B cell (primary cell): ENCODE measurements around the gene UBAP1L. TPM values are rescaled to one million over a fixed set of nuclear protein-coding genes. Genes with fewer than 3 reads are reported as not detected.

Experiments
- ATAC-seq: fragments of 200-7000 bp; cut with Tn5 transposase; one replicate; pipeline ENCODE4 v1.10.0; 2021; ENCODE audit warnings: low read depth, mild to moderate bottlenecking, moderate number of reproducible peaks, moderate library complexity
- CTCF ChIA-PET: fragments of 350-600 bp; sonication (Branson Sonifier 250); formaldehyde crosslinking; loops from one replicate; lab custom pipeline; 2021; ENCODE audit warnings: antibody characterized with exemption, inconsistent platforms; lab: Charles Lee
- POLR2A ChIA-PET: fragments of 350-600 bp; sonication (Branson Sonifier 250); formaldehyde crosslinking; loops from one replicate; lab custom pipeline; 2021; ENCODE audit warnings: antibody characterized with exemption; lab: Charles Lee
- DNase-seq: peaks from one replicate; pipeline ENCODE4 v3.0.0; 2013
- H2AFZ ChIP-seq: 2 replicates; pipeline ENCODE4 v1.6.1; 2012; ENCODE audit warnings: mild to moderate bottlenecking, low read depth, low read length; ENCODE audit not compliant: insufficient read depth, poor library complexity, severe bottlenecking
- H3K27ac ChIP-seq, 2 donors: 1 replicate in 1 of 2; 2 replicates in 1 of 2; pipeline ENCODE4 v1.5.1; 2012 to 2013; ENCODE audit warnings: low read length in 2 of 2, mild to moderate bottlenecking in 2 of 2, moderate library complexity in 1 of 2
- H3K27me3 ChIP-seq, 4 experiments: fragments of 200-600 bp in 1 of 4; sonication (generic) in 1 of 4; replicated peaks in 1 of 4; 1 replicate in 2 of 4; 2 replicates in 2 of 4; pipeline versions ENCODE4 v1.6.1 to v1.7.0; 2013 to 2016; ENCODE audit warnings: low read length in 3 of 4, mild to moderate bottlenecking in 2 of 4, mixed read lengths in 1 of 4, moderate library complexity in 1 of 4; ENCODE audit not compliant: insufficient read depth in 4 of 4, control insufficient read depth in 3 of 4; ENCODE audit errors: control extremely low read depth in 1 of 4
- H3K36me3 ChIP-seq, 2 experiments: replicated peaks in 1 of 2; 1 replicate in 1 of 2; 2 replicates in 1 of 2; pipeline versions ENCODE4 v1.6.1 to v1.7.1; 2013; ENCODE audit warnings: low read length in 1 of 2; ENCODE audit not compliant: insufficient read depth in 2 of 2, control insufficient read depth in 1 of 2; ENCODE audit errors: control extremely low read depth in 1 of 2, extremely low read depth in 1 of 2
- H3K4me1 ChIP-seq, 2 donors: fragments of 200-600 bp in 1 of 2; sonication (generic) in 1 of 2; 1 replicate in 1 of 2; 2 replicates in 1 of 2; pipeline versions ENCODE4 v1.5.1 to v1.6.1; 2013 to 2017; ENCODE audit warnings: low read length in 2 of 2; ENCODE audit not compliant: control insufficient read depth in 2 of 2, insufficient read depth in 2 of 2
- H3K4me2 ChIP-seq: replicated peaks from 2 replicates; pipeline ENCODE3; 2012; ENCODE audit warnings: mild to moderate bottlenecking, low read depth, low read length; ENCODE audit not compliant: poor library complexity, severe bottlenecking
- H3K4me3 ChIP-seq, 5 experiments: fragments of 200-600 bp in 1 of 5; sonication (generic) in 1 of 5; 1 replicate in 3 of 5; 2 replicates in 2 of 5; pipeline versions ENCODE4 v1.5.1 to v1.7.0; 2011 to 2016; ENCODE audit warnings: low read length in 4 of 5, mild to moderate bottlenecking in 4 of 5, low read depth in 2 of 5, control low read depth in 1 of 5, moderate library complexity in 1 of 5; ENCODE audit not compliant: insufficient read depth in 1 of 5; ENCODE audit errors: control extremely low read depth in 1 of 5, extremely low read depth in 1 of 5
- H3K79me2 ChIP-seq: fragments of 200-600 bp; sonication (generic); one replicate; pipeline ENCODE4 v1.6.0; 2016; ENCODE audit warnings: low read length; ENCODE audit not compliant: control insufficient read depth, insufficient read depth
- H3K9ac ChIP-seq: fragments of 200-600 bp; sonication (generic); 2 replicates; pipeline ENCODE4 v1.6.1; 2017; ENCODE audit warnings: mild to moderate bottlenecking, low read length, moderate library complexity
- H3K9me3 ChIP-seq, 3 donors: one replicate each; pipeline versions ENCODE4 v1.6.1 to v1.7.1; 2013; ENCODE audit warnings: low read length in 2 of 3; ENCODE audit not compliant: control insufficient read depth in 2 of 3, insufficient read depth in 1 of 3; ENCODE audit errors: control extremely low read depth in 1 of 3
- H4K20me1 ChIP-seq: 2 replicates; pipeline ENCODE4 v1.6.0; 2012; ENCODE audit warnings: mild to moderate bottlenecking, low read length; ENCODE audit not compliant: insufficient read depth, control insufficient read depth, poor library complexity, severe bottlenecking
- H3K27ac Mint-ChIP-seq: one replicate; pipeline ENCODE4 v1.8.0; 2021; ENCODE audit warnings: mixed read lengths
- H3K27me3 Mint-ChIP-seq: one replicate; pipeline ENCODE4 v1.8.0; 2021; ENCODE audit warnings: mixed read lengths
- H3K4me1 Mint-ChIP-seq: one replicate; pipeline ENCODE4 v1.8.0; 2021; ENCODE audit warnings: mixed read lengths
- H3K4me3 Mint-ChIP-seq: one replicate; pipeline ENCODE4 v1.8.0; 2021; ENCODE audit warnings: mixed read lengths
- H3K9me3 Mint-ChIP-seq: one replicate; pipeline ENCODE4 v1.8.0; 2022; ENCODE audit warnings: mixed read lengths; ENCODE audit not compliant: insufficient read depth
- CTCF ChIP-seq: fragments of 200-600 bp; IDR thresholded peaks from one replicate; pipeline ENCODE4 v1.8.0; 2022; ENCODE audit warnings: antibody characterized with exemption, mild to moderate bottlenecking
- EZH2 ChIP-seq: IDR thresholded peaks from 2 replicates; pipeline ENCODE4 v1.6.1; 2012; ENCODE audit warnings: borderline replicate concordance, low read depth, mild to moderate bottlenecking, moderate library complexity, low read length; ENCODE audit not compliant: insufficient read depth, poor library complexity, severe bottlenecking
- WGBS: methylation state at CpG from one replicate; pipeline ENCODE4 v1.1.5; 2013; ENCODE audit warnings: missing lambda C conversion rate; ENCODE audit not compliant: insufficient coverage; 5-methylcytosine and 5-hydroxymethylcytosine counted together
- intact Hi-C: fragments of 100-400 bp; cut with micrococcal nuclease; formaldehyde crosslinking; loops from one replicate; pipeline ENCODE4 v1.10.0; 2022
- polyA plus RNA-seq: library from polyadenylated mRNA; depleted of rRNA; stranded (reverse); fragments of >200 nt; gene quantifications from 2 replicates; pipeline ENCODE4 v1.2.3, GENCODE V29; 2012
- total RNA-seq, 2 donors: library from RNA; stranded (reverse); fragments of 120-200 nt in 1 of 2; gene quantifications; 1 replicate in 1 of 2; 2 replicates in 1 of 2; pipeline versions ENCODE4 v1.2.3 to v1.2.4, GENCODE V29; 2013 to 2022

UBAP1L gene
- total and polyA plus RNA-seq, 2 donors (not counting 1 experiment from before 2014, with no cell fraction given), result 8.5 to 18.4 TPM

GRCh38 chr15:65132878-65133547, 18.0 kb upstream of the UBAP1L start:
- H3K4me1 Mint-ChIP-seq, result peaks cover 30% of the 10 kb centered on the region
- H3K79me2 ChIP-seq, result peaks cover 40% of the 10 kb centered on the region
- H3K27me3 ChIP-seq, result no peaks in the 10 kb centered on the region
- peak overlapping the region; percentile 91 for H2AFZ ChIP-seq
- WGBS, result under 1% methylated on average over 93 of the region's 93 CpGs
- POLR2A ChIA-PET, result interaction anchor here (1.5 kb wide), 1 partner anchor 52 kb away, joined by 3 read pairs; the partner anchor contains the start of gene CLPX
- peaks cover 29% of the 10 kb centered on the region for H4K20me1 ChIP-seq
- peak overlapping the region; percentile 86 for H3K4me2 ChIP-seq
- no peak for TF ChIP-seq CTCF
- no peak for TF ChIP-seq EZH2
- ATAC-seq, result peak; percentile 37
- intact Hi-C loops, result loop anchor here (1.0 to 5.0 kb wide), 6 partner anchors 52 to 1364 kb away; partner anchors contain the start of genes CLPX, MTFMT, RNU5A-1 and RNU5B-1
- H3K9ac ChIP-seq, result peak overlapping the region; percentile 80
- no peaks in the 10 kb centered on the region for H3K27me3 Mint-ChIP-seq
- H3K36me3 ChIP-seq, result peaks cover 10 to 23% of the 10 kb centered on the region in 2 experiments
- peak overlapping the region; percentile 55 to 78 (median 59) for H3K4me3 ChIP-seq
- peaks cover 13 to 19% of the 10 kb centered on the region in 2 donors for H3K4me1 ChIP-seq
- peak overlapping the region; percentile 83 for H3K4me3 Mint-ChIP-seq
- H3K27ac ChIP-seq, result peak overlapping the region in 1 of 2 donors; percentile 88
- CTCF ChIA-PET, result no interaction called here
- H3K27ac Mint-ChIP-seq, result peak overlapping the region; percentile 85
- DNase-seq, result no peak
- H3K9me3 ChIP-seq, result peaks cover 0 to 5% (median 5%) of the 10 kb centered on the region in 3 donors
- peaks cover 2% of the 10 kb centered on the region for H3K9me3 Mint-ChIP-seq

GRCh38 chr15:65130941-65131340, 15.9 kb upstream of the UBAP1L start:
- Histone ChIP-seq H3K36me3 (peaks cover 16 to 39% of the 10 kb centered on the region in 2 experiments), H3K27me3 (no peaks in the 10 kb centered on the region), H4K20me1 (peaks cover 39% of the 10 kb centered on the region), H3K9me3 (no peaks in the 10 kb centered on the region), H3K4me3 (no peak overlapping the region), H3K4me1 (peaks cover 13 to 19% of the 10 kb centered on the region in 2 donors), H3K27ac (no peak overlapping the region), H3K4me2 (no peak overlapping the region), H2AFZ (no peak overlapping the region), H3K79me2 (peaks cover 56% of the 10 kb centered on the region), H3K9ac (no peak overlapping the region)
- H3K4me3 Mint-ChIP-seq, result peak overlapping the region; percentile 52
- POLR2A ChIA-PET, result interaction anchor here (0.6 to 0.7 kb wide), 2 partner anchors 54 to 850 kb away, joined by 3 to 6 read pairs; partner anchors contain the start of gene CLPX
- 100% methylated on average over 3 of the region's 5 CpGs for WGBS
- CTCF ChIA-PET, result no interaction called here
- no peak overlapping the region for H3K27ac Mint-ChIP-seq
- H3K4me1 Mint-ChIP-seq, result peaks cover 32% of the 10 kb centered on the region
- intact Hi-C loops, result loop anchor here (5.0 kb wide), 1 partner anchor 1366 kb away; the partner anchor contains the start of gene SNAPC5
- TF ChIP-seq EZH2, result no peak
- no peak for TF ChIP-seq CTCF
- H3K9me3 Mint-ChIP-seq, result no peaks in the 10 kb centered on the region
- no peak for DNase-seq
- no peaks in the 10 kb centered on the region for H3K27me3 Mint-ChIP-seq
- no peak for ATAC-seq
